ENCODE data around the gene OR5T2.
"Not testable (repeated sequence)": the region's sequence is repeated elsewhere in the genome, so short reads cannot be mapped to it uniquely, and the experiment has no call there.

OR5T2 gene

GRCh38 chr11:56234155-56234554, at the start of gene OR5T2:
OR5T2 (minus strand) TSS chr11:56234255; CDS start chr11:56233062, 1,193 bp downstream.
- ATAC-seq (ENCODE audit: low read depth) (no peak), DNase-seq (ENCODE audit: low spot score in 2 of 2) (no peak)
- Mint-ChIP-seq H3K27me3 (no peaks in the 10 kb centered on the region), H3K4me3 (no peak within 1 kb of the TSS), H3K4me1 (no peaks in the 10 kb centered on the region), H3K36me3 (no peaks in the 10 kb centered on the region), H3K9me3 (peaks cover 7% of the 10 kb centered on the region), H3K27ac (no peak within 1 kb of the TSS)

GRCh38 chr11:56273854-56274253, 39.8 kb upstream of the OR5T2 start, which contains the start of gene OR5T1:
OR5T1 (plus strand) TSS chr11:56274154; CDS start chr11:56275639, 1,485 bp downstream.
- Mint-ChIP-seq H3K4me1 (no peaks in the 10 kb centered on the region), H3K36me3 (no peaks in the 10 kb centered on the region), H3K9me3 (peaks cover 11% of the 10 kb centered on the region), H3K4me3 (no peak within 1 kb of the TSS), H3K27ac (no peak within 1 kb of the TSS), H3K27me3 (no peaks in the 10 kb centered on the region)
- ATAC-seq (ENCODE audit: low read depth) (no peak), DNase-seq (ENCODE audit: low spot score in 2 of 2) (no peak)

- Mint-ChIP-seq H3K36me3 (no peaks in the 10 kb centered on the region), H3K4me1 (no peaks in the 10 kb centered on the region), H3K27ac (no peak overlapping the region), H3K9me3 (peaks cover 10% of the 10 kb centered on the region), H3K27me3 (no peaks in the 10 kb centered on the region), H3K4me3 (no peak overlapping the region)
- DNase-seq (ENCODE audit: low spot score in 2 of 2) (no peak), ATAC-seq (ENCODE audit: low read depth) (no peak)
Observed at GRCh38 chr11:56271092-56271491, 37.0 kb upstream of the OR5T2 start.

GRCh38 chr11:56251954-56252353, 17.9 kb upstream of the OR5T2 start, which contains the start of gene OR5T3:
OR5T3 (plus strand) TSS chr11:56252254; CDS start chr11:56252254, 0 bp downstream.
- peaks cover 4% of the 10 kb centered on the region for H3K9me3 Mint-ChIP-seq
- H3K4me3 Mint-ChIP-seq: no peak within 1 kb of the TSS
- H3K27ac Mint-ChIP-seq: no peak within 1 kb of the TSS
- ATAC-seq (ENCODE audit: low read depth) (no peak), DNase-seq (ENCODE audit: low spot score in 2 of 2) (no peak)
- no peaks in the 10 kb centered on the region for H3K4me1 Mint-ChIP-seq
- no peaks in the 10 kb centered on the region for H3K27me3 Mint-ChIP-seq
- no peaks in the 10 kb centered on the region for H3K36me3 Mint-ChIP-seq

GRCh38 chr11:56219735-56220134, 14.3 kb downstream of the OR5T2 start:
- H3K4me1 Mint-ChIP-seq; ATAC-seq (ENCODE audit: low read depth); H3K4me3 Mint-ChIP-seq; H3K27ac Mint-ChIP-seq; H3K27me3 Mint-ChIP-seq; H3K36me3 Mint-ChIP-seq; DNase-seq (ENCODE audit: low spot score in 2 of 2): not testable (repeated sequence)
- H3K9me3 Mint-ChIP-seq: peaks cover 12% of the 10 kb centered on the region

GRCh38 chr11:56214537-56214936, 19.5 kb downstream of the OR5T2 start:
- no peak for DNase-seq (ENCODE audit: low spot score in 2 of 2)
- Mint-ChIP-seq H3K4me3 (no peak overlapping the region), H3K36me3 (no peaks in the 10 kb centered on the region), H3K4me1 (no peaks in the 10 kb centered on the region), H3K27me3 (no peaks in the 10 kb centered on the region), H3K27ac (no peak overlapping the region), H3K9me3 (peaks cover 14% of the 10 kb centered on the region)
- ATAC-seq (ENCODE audit: low read depth): no peak

GRCh38 chr11:56207790-56208189, 26.3 kb downstream of the OR5T2 start:
- Mint-ChIP-seq H3K4me3 (no peak overlapping the region), H3K27me3 (no peaks in the 10 kb centered on the region), H3K36me3 (no peaks in the 10 kb centered on the region), H3K9me3 (peaks cover 4% of the 10 kb centered on the region), H3K27ac (no peak overlapping the region), H3K4me1 (no peaks in the 10 kb centered on the region)
- DNase-seq (ENCODE audit: low spot score in 2 of 2) (no peak), ATAC-seq (ENCODE audit: low read depth) (no peak)

- ATAC-seq (ENCODE audit: low read depth): no peak
- Mint-ChIP-seq H3K27me3 (no peaks in the 10 kb centered on the region), H3K27ac (no peak overlapping the region), H3K9me3 (peaks cover 3% of the 10 kb centered on the region), H3K4me1 (no peaks in the 10 kb centered on the region), H3K4me3 (no peak overlapping the region), H3K36me3 (no peaks in the 10 kb centered on the region)
- DNase-seq (ENCODE audit: low spot score in 2 of 2): no peak
Observed at GRCh38 chr11:56197367-56197766, 36.7 kb downstream of the OR5T2 start.

- peaks cover 3% of the 10 kb centered on the region for H3K9me3 Mint-ChIP-seq
- no peak overlapping the region for H3K4me3 Mint-ChIP-seq
- no peaks in the 10 kb centered on the region for H3K36me3 Mint-ChIP-seq
- no peak for DNase-seq (ENCODE audit: low spot score in 2 of 2)
- no peaks in the 10 kb centered on the region for H3K27me3 Mint-ChIP-seq
- no peak for ATAC-seq (ENCODE audit: low read depth)
- no peak overlapping the region for H3K27ac Mint-ChIP-seq
- H3K4me1 Mint-ChIP-seq: no peaks in the 10 kb centered on the region
Observed at GRCh38 chr11:56196705-56197104, 37.4 kb downstream of the OR5T2 start.

GRCh38 chr11:56188602-56189001, 45.5 kb downstream of the OR5T2 start:
- Mint-ChIP-seq H3K4me1 (no peaks in the 10 kb centered on the region), H3K4me3 (no peak overlapping the region), H3K27me3 (no peaks in the 10 kb centered on the region), H3K9me3 (peaks cover 5% of the 10 kb centered on the region), H3K36me3 (no peaks in the 10 kb centered on the region), H3K27ac (no peak overlapping the region)
- ATAC-seq (ENCODE audit: low read depth) (no peak), DNase-seq (ENCODE audit: low spot score in 2 of 2) (no peak)

GRCh38 chr11:56183459-56183858, 50.6 kb downstream of the OR5T2 start:
- H3K9me3 Mint-ChIP-seq: peaks cover 14% of the 10 kb centered on the region
- no peak overlapping the region for H3K4me3 Mint-ChIP-seq
- H3K4me1 Mint-ChIP-seq: no peaks in the 10 kb centered on the region
- no peaks in the 10 kb centered on the region for H3K27me3 Mint-ChIP-seq
- DNase-seq (ENCODE audit: low spot score in 2 of 2) (no peak), ATAC-seq (ENCODE audit: low read depth) (no peak)
- no peak overlapping the region for H3K27ac Mint-ChIP-seq
- H3K36me3 Mint-ChIP-seq: no peaks in the 10 kb centered on the region

All from memory B cell (primary cell).